Right atrium auricular region (tissue), 2 donors: ENCODE results near the gene KRTAP1-5. TPM values are rescaled to one million over a fixed set of nuclear protein-coding genes. Genes with fewer than 3 reads are reported as not detected.

ENCODE experiments used
- DNase-seq: peaks from one replicate; pipeline ENCODE4 v3.0.0-alpha.2; 2019; ENCODE audit warnings: low spot score
- H3K27ac ChIP-seq, 2 donors: fragments of 200-600 bp; sonication (generic); 1 replicate in 1 of 2; 2 replicates in 1 of 2; pipeline ENCODE4 v1.5.1; 2016 to 2019
- H3K27me3 ChIP-seq, 2 donors: fragments of 200-600 bp; sonication (generic); one replicate each; pipeline versions ENCODE4 v1.5.1 to v1.6.0; 2017 to 2019
- H3K36me3 ChIP-seq: fragments of 200-600 bp; sonication (generic); one replicate; pipeline ENCODE4 v1.5.1; 2016
- H3K4me1 ChIP-seq, 2 donors: fragments of 200-600 bp; sonication (generic); one replicate each; pipeline versions ENCODE4 v1.5.1 to v1.6.0; 2017 to 2019
- H3K4me3 ChIP-seq, 2 donors: fragments of 200-600 bp; sonication (generic); 1 replicate in 1 of 2; 2 replicates in 1 of 2; pipeline ENCODE4 v1.5.1; 2017 to 2019; ENCODE audit warnings: mild to moderate bottlenecking in 1 of 2, moderate library complexity in 1 of 2
- H3K9me3 ChIP-seq, 2 donors: fragments of 200-600 bp; sonication (generic); one replicate each; pipeline ENCODE4 v1.5.1; 2019
- total RNA-seq, 2 donors: library from RNA; depleted of rRNA; stranded (reverse); fragments of >200 nt; gene quantifications; one replicate each; pipeline ENCODE4 v1.1.0, GENCODE V29; 2016
- TF ChIP-seq, protein P1 (sequence below), 2 donors: fragments of 200-600 bp; sonication (generic); IDR thresholded peaks; one replicate each; pipeline ENCODE4 v1.5.1; 2019; ENCODE audit warnings: antibody characterized with exemption in 2 of 2

Gene KRTAP1-5
- total RNA-seq, 2 donors from 2014 or later = not detected

DNA sequence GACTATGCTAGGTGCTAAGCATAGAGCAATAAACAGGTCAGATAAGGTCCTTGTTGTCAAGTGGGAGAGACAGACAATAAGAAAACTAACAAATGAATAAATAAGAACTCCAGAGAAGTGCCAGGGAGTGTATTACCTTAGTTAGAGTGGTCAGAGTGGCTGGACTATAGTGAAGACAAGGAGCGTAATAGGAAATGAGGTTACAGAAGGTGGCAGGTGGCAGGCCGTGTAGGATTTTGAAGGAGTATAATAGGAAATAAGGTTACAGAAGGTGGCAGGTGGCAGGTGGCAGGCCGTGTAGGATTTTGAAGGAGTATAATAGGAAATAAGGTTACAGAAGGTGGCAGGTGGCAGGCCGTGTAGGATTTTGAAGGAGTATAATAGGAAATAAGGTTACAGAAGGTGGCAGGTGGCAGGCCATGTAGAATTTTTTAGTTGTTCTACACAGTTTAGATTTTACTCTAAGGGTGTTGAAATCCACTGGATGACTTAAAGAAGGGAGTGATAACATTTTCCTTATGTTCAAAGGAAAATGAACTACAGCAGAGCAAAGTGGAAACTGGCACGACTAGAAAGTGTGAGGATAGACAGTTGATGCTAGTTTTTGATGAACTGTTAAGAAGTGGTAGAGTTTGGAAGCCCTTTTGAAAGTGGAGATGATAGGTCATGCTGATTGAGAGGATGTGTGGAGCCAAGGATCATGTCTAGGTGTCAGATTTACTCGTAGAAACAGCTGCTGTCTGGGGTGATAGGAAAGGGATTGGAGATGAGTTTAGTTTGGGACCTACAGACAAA lies 14.5 kb downstream of the KRTAP1-5 start:
- no peaks in the 10 kb centered on the region for H3K27me3 ChIP-seq
- no peaks in the 10 kb centered on the region for H3K9me3 ChIP-seq
- no peaks in the 10 kb centered on the region for H3K36me3 ChIP-seq
- TF ChIP-seq, protein P1, sequence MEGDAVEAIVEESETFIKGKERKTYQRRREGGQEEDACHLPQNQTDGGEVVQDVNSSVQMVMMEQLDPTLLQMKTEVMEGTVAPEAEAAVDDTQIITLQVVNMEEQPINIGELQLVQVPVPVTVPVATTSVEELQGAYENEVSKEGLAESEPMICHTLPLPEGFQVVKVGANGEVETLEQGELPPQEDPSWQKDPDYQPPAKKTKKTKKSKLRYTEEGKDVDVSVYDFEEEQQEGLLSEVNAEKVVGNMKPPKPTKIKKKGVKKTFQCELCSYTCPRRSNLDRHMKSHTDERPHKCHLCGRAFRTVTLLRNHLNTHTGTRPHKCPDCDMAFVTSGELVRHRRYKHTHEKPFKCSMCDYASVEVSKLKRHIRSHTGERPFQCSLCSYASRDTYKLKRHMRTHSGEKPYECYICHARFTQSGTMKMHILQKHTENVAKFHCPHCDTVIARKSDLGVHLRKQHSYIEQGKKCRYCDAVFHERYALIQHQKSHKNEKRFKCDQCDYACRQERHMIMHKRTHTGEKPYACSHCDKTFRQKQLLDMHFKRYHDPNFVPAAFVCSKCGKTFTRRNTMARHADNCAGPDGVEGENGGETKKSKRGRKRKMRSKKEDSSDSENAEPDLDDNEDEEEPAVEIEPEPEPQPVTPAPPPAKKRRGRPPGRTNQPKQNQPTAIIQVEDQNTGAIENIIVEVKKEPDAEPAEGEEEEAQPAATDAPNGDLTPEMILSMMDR (IDR thresholded peaks at IDR 0.05) = no peak
- H3K4me1 ChIP-seq = no peaks in the 10 kb centered on the region
- H3K4me3 ChIP-seq = no peak overlapping the region
- no peak for DNase-seq
- H3K27ac ChIP-seq = no peak overlapping the region

DNA sequence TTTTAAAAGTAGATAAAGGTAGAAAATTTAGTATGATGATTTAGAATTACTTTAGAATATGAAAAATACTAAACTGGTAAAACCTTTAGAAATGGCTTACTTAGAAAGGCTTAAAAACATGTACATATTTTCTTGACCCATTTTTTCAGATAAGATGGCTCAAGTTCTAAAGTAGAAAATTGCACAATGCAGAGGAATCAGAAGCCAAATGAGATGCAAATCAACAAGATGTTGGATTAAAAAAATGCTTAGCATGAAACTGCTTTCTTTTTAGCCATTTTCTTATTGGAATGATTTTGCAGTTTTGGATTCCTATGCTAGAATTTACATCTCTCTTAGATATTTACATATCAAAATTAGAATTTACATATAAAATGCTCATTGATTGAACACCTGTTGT lies 16.6 kb downstream of the KRTAP1-5 start:
- Histone ChIP-seq H3K9me3 (no peaks in the 10 kb centered on the region), H3K36me3 (no peaks in the 10 kb centered on the region), H3K27ac (no peak overlapping the region), H3K27me3 (no peaks in the 10 kb centered on the region), H3K4me1 (no peaks in the 10 kb centered on the region), H3K4me3 (no peak overlapping the region)
- TF ChIP-seq, protein P1 (IDR thresholded peaks at IDR 0.05) = no peak
- DNase-seq = no peak

DNA sequence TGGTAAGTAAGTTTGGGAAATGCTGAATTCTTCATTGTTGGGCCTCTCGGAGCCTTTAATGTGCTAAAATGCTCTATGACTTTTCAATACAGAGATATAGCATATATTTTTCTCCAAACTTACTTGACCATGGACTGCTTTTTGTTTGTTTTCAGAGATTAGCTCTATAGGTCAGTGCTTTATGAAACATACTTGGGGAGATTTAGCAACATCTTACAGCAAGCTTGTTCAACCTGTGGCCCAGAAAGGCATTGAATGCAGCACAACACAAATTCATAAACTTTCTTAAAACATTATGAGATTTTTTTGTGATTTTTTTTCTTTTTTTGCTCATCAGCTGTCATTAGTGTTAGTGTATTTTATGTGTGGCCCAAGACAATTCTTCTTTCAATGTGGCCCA lies 17.1 kb downstream of the KRTAP1-5 start:
- no peak overlapping the region for H3K27ac ChIP-seq
- H3K4me1 ChIP-seq = no peaks in the 10 kb centered on the region
- H3K4me3 ChIP-seq = no peak overlapping the region
- no peaks in the 10 kb centered on the region for H3K9me3 ChIP-seq
- no peaks in the 10 kb centered on the region for H3K27me3 ChIP-seq
- no peaks in the 10 kb centered on the region for H3K36me3 ChIP-seq
- TF ChIP-seq, protein P1 (IDR thresholded peaks at IDR 0.05) = no peak
- no peak for DNase-seq

DNA sequence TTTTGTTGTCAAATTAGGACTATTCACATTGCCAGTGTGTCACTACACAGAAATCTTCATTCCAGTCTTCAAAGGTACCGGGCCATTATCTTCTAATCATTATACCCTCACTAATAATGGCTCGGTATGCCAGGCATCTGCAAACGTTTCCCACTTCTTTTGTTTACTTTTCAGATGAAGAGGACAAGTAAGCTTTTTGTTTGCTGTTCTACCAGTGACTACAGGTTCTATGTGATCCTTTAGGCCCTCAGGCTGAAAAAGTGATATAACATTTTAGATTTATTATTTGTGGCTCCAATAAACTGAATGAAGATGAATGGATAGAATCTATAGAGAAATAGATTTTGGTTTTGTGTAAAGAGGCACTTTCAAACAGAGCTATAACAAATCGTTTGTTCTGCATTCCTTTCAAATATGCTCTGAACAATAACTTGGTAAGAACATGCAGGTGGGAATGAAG lies 17.7 kb downstream of the KRTAP1-5 start:
- no peak overlapping the region for H3K27ac ChIP-seq
- no peaks in the 10 kb centered on the region for H3K36me3 ChIP-seq
- no peaks in the 10 kb centered on the region for H3K9me3 ChIP-seq
- no peak for DNase-seq
- no peaks in the 10 kb centered on the region for H3K27me3 ChIP-seq
- H3K4me3 ChIP-seq = no peak overlapping the region
- TF ChIP-seq, protein P1 (IDR thresholded peaks at IDR 0.05) = no peak
- no peaks in the 10 kb centered on the region for H3K4me1 ChIP-seq

DNA sequence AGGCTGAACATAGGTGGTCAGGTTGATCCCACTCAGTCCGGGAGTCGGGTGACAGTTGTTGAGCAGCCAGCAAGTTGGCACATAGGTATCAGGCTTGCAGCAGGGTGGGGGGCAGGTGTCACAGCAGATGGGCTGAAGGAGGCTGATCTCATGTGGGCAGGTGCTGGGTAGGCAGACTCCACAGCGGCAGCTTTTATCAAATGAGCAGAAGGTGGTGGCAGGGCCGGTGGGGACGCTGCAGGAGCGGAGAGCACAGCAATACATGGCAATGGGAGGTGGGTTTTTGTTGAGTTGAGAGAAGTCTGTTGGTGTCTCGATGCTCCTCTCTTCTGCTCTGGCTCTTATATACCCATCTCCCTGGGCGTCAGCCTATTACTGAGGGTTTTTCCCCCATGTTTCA lies 18.2 kb downstream of the KRTAP1-5 start, which contains the start of gene KRTAP3-1:
Gene KRTAP3-1 (minus strand): TSS at position 318 of the 400 bp plus-strand sequence. CDS start 54 bp downstream, at position 264.
- Histone ChIP-seq H3K36me3 (no peaks in the 10 kb centered on the region), H3K9me3 (no peaks in the 10 kb centered on the region), H3K4me3 (no peak within 1 kb of the TSS), H3K27ac (no peak within 1 kb of the TSS), H3K4me1 (no peaks in the 10 kb centered on the region), H3K27me3 (no peaks in the 10 kb centered on the region)
- no peak for DNase-seq
- TF ChIP-seq, protein P1 (IDR thresholded peaks at IDR 0.05) = no peak
